CD8-positive, alpha-beta memory T cell (primary cell): Measurements from ENCODE around the gene CLEC19A. TPM values are rescaled to one million over a fixed set of nuclear protein-coding genes. Genes with fewer than 3 reads are reported as not detected.

Experiments
- CTCF ChIA-PET: fragments of 350-600 bp; sonication (Branson Sonifier 250); formaldehyde crosslinking; loops from one replicate; lab custom pipeline; 2021; ENCODE audit warnings: antibody characterized with exemption; lab: Charles Lee
- POLR2A ChIA-PET: fragments of 350-600 bp; sonication (Branson Sonifier 250); formaldehyde crosslinking; loops from one replicate; lab custom pipeline; 2021; ENCODE audit warnings: antibody characterized with exemption; lab: Charles Lee
- DNase-seq, 5 donors: peaks; one replicate each; pipeline versions ENCODE4 v3.0.0 to v3.0.0-alpha.2; 2020 to 2022; ENCODE audit warnings: mixed read lengths in 1 of 5
- H3K27ac ChIP-seq: one replicate; pipeline ENCODE4 v1.7.0; 2013; ENCODE audit warnings: low read depth, mild to moderate bottlenecking, low read length, moderate library complexity
- H3K27me3 ChIP-seq: 2 replicates; pipeline ENCODE4 v1.7.0; 2013; ENCODE audit warnings: low read length, mild to moderate bottlenecking; ENCODE audit not compliant: insufficient read depth, poor library complexity, severe bottlenecking
- H3K36me3 ChIP-seq: 2 replicates; pipeline ENCODE4 v1.7.0; 2013; ENCODE audit warnings: mild to moderate bottlenecking, low read length, moderate library complexity; ENCODE audit not compliant: insufficient read depth
- H3K4me1 ChIP-seq: 2 replicates; pipeline ENCODE4 v1.7.0; 2013; ENCODE audit warnings: mild to moderate bottlenecking, low read length, moderate library complexity; ENCODE audit not compliant: insufficient read depth
- H3K4me3 ChIP-seq: 2 replicates; pipeline ENCODE4 v1.7.0; 2013; ENCODE audit warnings: mild to moderate bottlenecking, low read length
- H3K9me3 ChIP-seq: 2 replicates; pipeline ENCODE4 v1.7.0; 2013; ENCODE audit warnings: mild to moderate bottlenecking, low read length
- H3K27ac Mint-ChIP-seq, 8 donors: one replicate each; pipeline ENCODE4 v1.8.0; 2020 to 2021; ENCODE audit warnings: mixed read lengths in 8 of 8, mild to moderate bottlenecking in 6 of 8, inconsistent platforms in 3 of 8, moderate library complexity in 3 of 8
- H3K27me3 Mint-ChIP-seq, 2 donors: one replicate each; pipeline ENCODE4 v1.8.0; 2020 to 2021; ENCODE audit warnings: mixed read lengths in 2 of 2, mild to moderate bottlenecking in 1 of 2, moderate library complexity in 1 of 2
- H3K36me3 Mint-ChIP-seq, 3 donors: one replicate each; pipeline ENCODE4 v1.8.0; 2020 to 2021; ENCODE audit warnings: mixed read lengths in 3 of 3, inconsistent platforms in 1 of 3, mild to moderate bottlenecking in 1 of 3
- H3K4me1 Mint-ChIP-seq, 3 donors: one replicate each; pipeline ENCODE4 v1.8.0; 2020 to 2021; ENCODE audit warnings: mixed read lengths in 3 of 3, inconsistent platforms in 1 of 3, mild to moderate bottlenecking in 1 of 3
- H3K4me3 Mint-ChIP-seq, 7 donors: one replicate each; pipeline ENCODE4 v1.8.0; 2020 to 2021; ENCODE audit warnings: mixed read lengths in 7 of 7, mild to moderate bottlenecking in 6 of 7, moderate library complexity in 4 of 7, inconsistent platforms in 2 of 7
- H3K9me3 Mint-ChIP-seq, 5 donors: one replicate each; pipeline ENCODE4 v1.8.0; 2020 to 2022; ENCODE audit warnings: mixed read lengths in 5 of 5, mild to moderate bottlenecking in 3 of 5, moderate library complexity in 2 of 5, inconsistent platforms in 1 of 5
- polyA plus RNA-seq: library from polyadenylated mRNA; unstranded; fragments of 300-500 nt; fragmentation: Illumina TruSeq; gene quantifications from one replicate; pipeline ENCODE4 v1.2.3, GENCODE V29; 2021
- total RNA-seq, 2 experiments: library from RNA; stranded (reverse); gene quantifications; one replicate each; pipeline ENCODE4 v1.2.3, GENCODE V29; 2021

The CLEC19A gene
- not detected for total RNA-seq
- polyA plus RNA-seq: not detected

- H3K9me3 Mint-ChIP-seq: no peaks in the 10 kb centered on the region
- POLR2A ChIA-PET: no interaction called here
- no peak for DNase-seq
- no peaks in the 10 kb centered on the region for H3K36me3 Mint-ChIP-seq
- H3K9me3 ChIP-seq: no peaks in the 10 kb centered on the region
- no peaks in the 10 kb centered on the region for H3K36me3 ChIP-seq
- H3K27me3 ChIP-seq: no peaks in the 10 kb centered on the region
- no peak within 1 kb of the TSS for H3K4me3 Mint-ChIP-seq
- H3K27me3 Mint-ChIP-seq: peaks cover 2 to 8% of the 10 kb centered on the region in 2 donors
- CTCF ChIA-PET: no interaction called here
- no peak within 1 kb of the TSS for H3K4me3 ChIP-seq
- H3K4me1 Mint-ChIP-seq: no peaks in the 10 kb centered on the region
- H3K27ac Mint-ChIP-seq: no peak within 1 kb of the TSS
- no peak within 1 kb of the TSS for H3K27ac ChIP-seq
- no peaks in the 10 kb centered on the region for H3K4me1 ChIP-seq
Observed at GRCh38 chr16:19285431-19285830, at the start of gene CLEC19A. TSS of gene CLEC19A (plus strand) at chr16:19285731. CDS start at chr16:19285852, 121 bp downstream.

GRCh38 chr16:19235886-19236285 lies 49.6 kb upstream of the CLEC19A start:
- no peak overlapping the region for H3K27ac Mint-ChIP-seq
- H3K4me1 Mint-ChIP-seq: no peaks in the 10 kb centered on the region
- ChIA-PET CTCF (no interaction called here), POLR2A (no interaction called here)
- Histone ChIP-seq H3K27ac (no peak overlapping the region), H3K27me3 (no peaks in the 10 kb centered on the region), H3K4me1 (no peaks in the 10 kb centered on the region), H3K36me3 (no peaks in the 10 kb centered on the region), H3K4me3 (no peak overlapping the region), H3K9me3 (no peaks in the 10 kb centered on the region)
- no peaks in the 10 kb centered on the region for H3K36me3 Mint-ChIP-seq
- no peak overlapping the region for H3K4me3 Mint-ChIP-seq
- H3K9me3 Mint-ChIP-seq: peaks cover 10 to 22% (median 14%) of the 10 kb centered on the region in 5 donors
- no peak for DNase-seq
- no peaks in the 10 kb centered on the region for H3K27me3 Mint-ChIP-seq

- no peaks in the 10 kb centered on the region for H3K27me3 Mint-ChIP-seq
- H3K27ac ChIP-seq: no peak overlapping the region
- H3K4me3 ChIP-seq: no peak overlapping the region
- H3K9me3 ChIP-seq: no peaks in the 10 kb centered on the region
- H3K36me3 Mint-ChIP-seq: no peaks in the 10 kb centered on the region
- no peaks in the 10 kb centered on the region for H3K36me3 ChIP-seq
- H3K27me3 ChIP-seq: no peaks in the 10 kb centered on the region
- H3K4me1 Mint-ChIP-seq: no peaks in the 10 kb centered on the region
- POLR2A ChIA-PET: no interaction called here
- no peaks in the 10 kb centered on the region for H3K4me1 ChIP-seq
- H3K4me3 Mint-ChIP-seq: no peak overlapping the region
- peaks cover 10 to 20% (median 14%) of the 10 kb centered on the region in 5 donors for H3K9me3 Mint-ChIP-seq
- H3K27ac Mint-ChIP-seq: no peak overlapping the region
- CTCF ChIA-PET: no interaction called here
- no peak for DNase-seq
Observed at GRCh38 chr16:19236561-19237209, 48.8 kb upstream of the CLEC19A start.

- Histone ChIP-seq H3K4me1 (no peaks in the 10 kb centered on the region), H3K9me3 (no peaks in the 10 kb centered on the region), H3K27me3 (no peaks in the 10 kb centered on the region), H3K27ac (no peak overlapping the region), H3K4me3 (no peak overlapping the region), H3K36me3 (no peaks in the 10 kb centered on the region)
- Mint-ChIP-seq H3K9me3 (peaks cover 10 to 19% (median 17%) of the 10 kb centered on the region in 5 donors), H3K27me3 (peaks cover 2 to 3% of the 10 kb centered on the region in 2 donors), H3K36me3 (no peaks in the 10 kb centered on the region), H3K4me3 (no peak overlapping the region), H3K27ac (no peak overlapping the region), H3K4me1 (no peaks in the 10 kb centered on the region)
- POLR2A ChIA-PET: no interaction called here
- no peak for DNase-seq
- CTCF ChIA-PET: no interaction called here
Observed at GRCh38 chr16:19238406-19238805, 47.1 kb upstream of the CLEC19A start.

GRCh38 chr16:19239511-19240155 lies 45.9 kb upstream of the CLEC19A start:
- DNase-seq: no peak
- Histone ChIP-seq H3K36me3 (no peaks in the 10 kb centered on the region), H3K27ac (no peak overlapping the region), H3K4me1 (no peaks in the 10 kb centered on the region), H3K9me3 (no peaks in the 10 kb centered on the region), H3K4me3 (no peak overlapping the region), H3K27me3 (no peaks in the 10 kb centered on the region)
- CTCF ChIA-PET: no interaction called here
- no peaks in the 10 kb centered on the region for H3K4me1 Mint-ChIP-seq
- no peak overlapping the region for H3K27ac Mint-ChIP-seq
- POLR2A ChIA-PET: no interaction called here
- peaks cover 2 to 3% of the 10 kb centered on the region in 2 donors for H3K27me3 Mint-ChIP-seq
- no peaks in the 10 kb centered on the region for H3K36me3 Mint-ChIP-seq
- H3K4me3 Mint-ChIP-seq: no peak overlapping the region
- H3K9me3 Mint-ChIP-seq: peaks cover 10 to 19% (median 17%) of the 10 kb centered on the region in 5 donors

GRCh38 chr16:19240494-19240893 lies 45.0 kb upstream of the CLEC19A start:
- ChIA-PET POLR2A (no interaction called here), CTCF (no interaction called here)

GRCh38 chr16:19241512-19241911 lies 44.0 kb upstream of the CLEC19A start:
- Histone ChIP-seq H3K36me3 (no peaks in the 10 kb centered on the region), H3K27ac (no peak overlapping the region), H3K9me3 (no peaks in the 10 kb centered on the region), H3K27me3 (no peaks in the 10 kb centered on the region), H3K4me1 (no peaks in the 10 kb centered on the region), H3K4me3 (no peak overlapping the region)
- peaks cover 2 to 3% of the 10 kb centered on the region in 2 donors for H3K27me3 Mint-ChIP-seq
- H3K4me1 Mint-ChIP-seq: no peaks in the 10 kb centered on the region
- H3K36me3 Mint-ChIP-seq: no peaks in the 10 kb centered on the region
- POLR2A ChIA-PET: no interaction called here
- H3K9me3 Mint-ChIP-seq: peaks cover 1 to 3% (median 3%) of the 10 kb centered on the region in 5 donors
- H3K4me3 Mint-ChIP-seq: no peak overlapping the region
- CTCF ChIA-PET: no interaction called here
- DNase-seq: no peak
- H3K27ac Mint-ChIP-seq: no peak overlapping the region

More at GRCh38 chr16:19240494-19240893, 45.0 kb upstream of the CLEC19A start:
- Histone ChIP-seq H3K9me3 (no peaks in the 10 kb centered on the region), H3K27me3 (no peaks in the 10 kb centered on the region), H3K36me3 (no peaks in the 10 kb centered on the region), H3K4me3 (no peak overlapping the region), H3K27ac (no peak overlapping the region), H3K4me1 (no peaks in the 10 kb centered on the region)
- peaks cover 2 to 3% of the 10 kb centered on the region in 2 donors for H3K27me3 Mint-ChIP-seq
- DNase-seq: no peak
- H3K4me1 Mint-ChIP-seq: no peaks in the 10 kb centered on the region
- H3K27ac Mint-ChIP-seq: no peak overlapping the region
- H3K36me3 Mint-ChIP-seq: no peaks in the 10 kb centered on the region
- H3K9me3 Mint-ChIP-seq: peaks cover 5 to 11% (median 9%) of the 10 kb centered on the region in 5 donors
- H3K4me3 Mint-ChIP-seq: no peak overlapping the region

- peaks cover 0 to 3% (median 2%) of the 10 kb centered on the region in 5 donors for H3K9me3 Mint-ChIP-seq
- peaks cover 3% of the 10 kb centered on the region in 2 donors for H3K27me3 Mint-ChIP-seq
- no peaks in the 10 kb centered on the region for H3K4me1 Mint-ChIP-seq
- Histone ChIP-seq H3K4me3 (no peak overlapping the region), H3K9me3 (no peaks in the 10 kb centered on the region), H3K4me1 (no peaks in the 10 kb centered on the region), H3K36me3 (no peaks in the 10 kb centered on the region), H3K27me3 (no peaks in the 10 kb centered on the region), H3K27ac (no peak overlapping the region)
- H3K4me3 Mint-ChIP-seq: no peak overlapping the region
- no peaks in the 10 kb centered on the region for H3K36me3 Mint-ChIP-seq
- no peak overlapping the region for H3K27ac Mint-ChIP-seq
- DNase-seq: no peak
- ChIA-PET CTCF (no interaction called here), POLR2A (no interaction called here)
Observed at GRCh38 chr16:19242186-19242585, 43.3 kb upstream of the CLEC19A start.
